Activated CD4-positive, alpha-beta T cell treated with anti-CD3 and anti-CD28 coated beads, Interleukin-2, amount 50 U/mL, for 16 hours (primary cell): ENCODE measurements around the gene RHCE.
A peak's percentile ranks its signal among the peaks of the same experiment; 100 is the strongest.
"Not testable (repeated sequence)": the region's sequence is repeated elsewhere in the genome, so short reads cannot be mapped to it uniquely, and the experiment has no call there.

Experiments used
- DNase-seq: peaks from one replicate; pipeline ENCODE4 v3.0.0-alpha.2; 2020

Gene RHCE

GRCh38 chr1:25420715-25421114 lies at the start of gene RHCE:
RHCE (minus strand) TSS chr1:25420825; CDS start chr1:25420786, 39 bp downstream.
- DNase-seq: not testable (repeated sequence)

GRCh38 chr1:25469177-25469576 lies 48.6 kb upstream of the RHCE start:
- DNase-seq: no peak

- no peak for DNase-seq
Measured at GRCh38 chr1:25468033-25468432, 47.4 kb upstream of the RHCE start.

- DNase-seq: no peak
Measured at GRCh38 chr1:25467616-25468015, 47.0 kb upstream of the RHCE start.

- no peak for DNase-seq
Measured at GRCh38 chr1:25467193-25467592, 46.6 kb upstream of the RHCE start.

- DNase-seq: no peak
Measured at GRCh38 chr1:25462732-25463131, 42.1 kb upstream of the RHCE start.

GRCh38 chr1:25461849-25462248 lies 41.2 kb upstream of the RHCE start:
- DNase-seq: no peak

GRCh38 chr1:25460816-25461215 lies 40.2 kb upstream of the RHCE start:
- DNase-seq: not testable (repeated sequence)

- DNase-seq: no peak
Measured at GRCh38 chr1:25460020-25460419, 39.4 kb upstream of the RHCE start.

- no peak for DNase-seq
Measured at GRCh38 chr1:25458541-25459298, 38.1 kb upstream of the RHCE start.

GRCh38 chr1:25456502-25456901 lies 35.9 kb upstream of the RHCE start:
- DNase-seq: no peak

GRCh38 chr1:25451908-25452307 lies 31.3 kb upstream of the RHCE start:
- DNase-seq: no peak

GRCh38 chr1:25450891-25451290 lies 30.3 kb upstream of the RHCE start:
- no peak for DNase-seq

GRCh38 chr1:25447547-25447946 lies 26.9 kb upstream of the RHCE start:
- peak; percentile 49 for DNase-seq

- no peak for DNase-seq
Measured at GRCh38 chr1:25445993-25446538, 25.4 kb upstream of the RHCE start.

GRCh38 chr1:25444604-25445003 lies 24.0 kb upstream of the RHCE start:
- not testable (repeated sequence) for DNase-seq

- DNase-seq: no peak
Measured at GRCh38 chr1:25443030-25443699, 22.5 kb upstream of the RHCE start.

- no peak for DNase-seq
Measured at GRCh38 chr1:25442178-25442577, 21.6 kb upstream of the RHCE start.

GRCh38 chr1:25439287-25439686 lies 18.7 kb upstream of the RHCE start:
- no peak for DNase-seq

GRCh38 chr1:25437672-25438071 lies 17.0 kb upstream of the RHCE start:
- no peak for DNase-seq

GRCh38 chr1:25435397-25436108 lies 14.9 kb upstream of the RHCE start:
- DNase-seq: peak; percentile 57

GRCh38 chr1:25433389-25434186 lies 13.0 kb upstream of the RHCE start:
- no peak for DNase-seq
